Thyroid gland (tissue), 4 donors: Measurements from ENCODE around the gene QPCT. TPM values are rescaled to one million over a fixed set of nuclear protein-coding genes. Genes with fewer than 3 reads are reported as not detected.

Source experiments
- DNase-seq, 2 donors: peaks; one replicate each; pipeline ENCODE4 v3.0.0-alpha.2; 2019
- H3K27ac ChIP-seq, 3 donors: fragments of 200-600 bp; sonication (generic); 1 replicate in 2 of 3; 2 replicates in 1 of 3; pipeline ENCODE4 v1.5.1; 2016 to 2019; ENCODE audit warnings: mild to moderate bottlenecking in 1 of 3, moderate library complexity in 1 of 3
- H3K27me3 ChIP-seq: fragments of 200-600 bp; sonication (generic); one replicate; pipeline ENCODE4 v1.5.1; 2019
- H3K36me3 ChIP-seq, 2 donors: fragments of 200-600 bp; sonication (generic); one replicate each; pipeline ENCODE4 v1.5.1; 2016 to 2019
- H3K4me1 ChIP-seq, 2 donors: fragments of 200-600 bp; sonication (generic); one replicate each; pipeline ENCODE4 v1.5.1; 2017 to 2019
- H3K4me3 ChIP-seq, 3 donors: fragments of 200-600 bp; sonication (generic); replicated peaks in 1 of 3; 1 replicate in 2 of 3; 2 replicates in 1 of 3; pipeline ENCODE4 v1.5.1; 2016; ENCODE audit warnings: mild to moderate bottlenecking in 1 of 3
- H3K9me3 ChIP-seq: fragments of 200-600 bp; sonication (generic); one replicate; pipeline ENCODE4 v1.5.1; 2017
- POLR2A ChIP-seq, 2 donors: fragments of 450-650 bp; IDR thresholded peaks; one replicate each; pipeline ENCODE4 v1.6.1; 2017; ENCODE audit warnings: antibody characterized with exemption in 2 of 2, mild to moderate bottlenecking in 2 of 2, moderate library complexity in 1 of 2
- whole genome bisulfite sequencing, 2 donors: methylation state at CpG; one replicate each; pipeline ENCODE4 v1.1.5; 2017; 5-methylcytosine and 5-hydroxymethylcytosine counted together
- intact Hi-C: fragments of 100-400 bp; cut with DNase I; formaldehyde crosslinking; loops from one replicate; pipeline ENCODE4 v1.15.1; 2023
- total RNA-seq, 4 donors: library from RNA; depleted of rRNA; stranded (reverse); fragments of >200 nt; gene quantifications; one replicate each; pipeline ENCODE4 v1.2.3, GENCODE V29; 2016
- TF ChIP-seq, protein P1 (sequence below), 6 experiments: fragments of 200-600 bp in 3 of 6; fragments of 450-650 bp in 3 of 6; sonication (generic) in 3 of 6; IDR thresholded peaks; one replicate each; pipeline ENCODE4 v1.5.1; 2016 to 2019; ENCODE audit warnings: antibody characterized with exemption in 6 of 6, mild to moderate bottlenecking in 2 of 6, inconsistent platforms in 1 of 6, moderate library complexity in 1 of 6

QPCT gene
- total RNA-seq, 4 donors from 2014 or later, result 1.0 to 6.0 (median 4.3) TPM

DNA sequence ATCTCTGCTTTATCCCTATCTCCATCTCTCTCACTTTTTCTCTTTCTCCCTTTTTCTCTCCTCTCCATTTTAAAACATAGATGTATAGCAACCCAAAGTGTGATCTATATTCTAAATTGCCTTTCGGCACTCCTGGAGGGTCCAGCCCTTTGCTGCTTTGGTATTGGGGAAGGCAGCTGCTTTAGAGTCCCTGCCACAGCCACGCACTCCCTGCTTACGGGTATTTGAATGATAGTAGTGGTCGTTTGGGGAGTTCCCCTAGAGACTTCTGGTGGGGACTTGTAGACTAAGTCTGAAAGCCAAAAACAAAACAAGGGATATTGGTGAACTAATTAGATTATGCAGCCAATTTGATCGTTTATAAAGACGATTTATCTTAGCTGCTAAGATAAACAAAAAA, 11.9 kb downstream of the QPCT start:
- Histone ChIP-seq H3K4me1 (no peaks in the 10 kb centered on the region), H3K4me3 (no peak overlapping the region), H3K36me3 (no peaks in the 10 kb centered on the region), H3K27me3 (no peaks in the 10 kb centered on the region), H3K27ac (no peak overlapping the region), H3K9me3 (no peaks in the 10 kb centered on the region)
- DNase-seq, result no peak
- intact Hi-C loops, result no loop called here
- WGBS, 2 donors, result 79 to 80% methylated on average over 6 of the region's 6 CpGs
- TF ChIP-seq, protein P1, sequence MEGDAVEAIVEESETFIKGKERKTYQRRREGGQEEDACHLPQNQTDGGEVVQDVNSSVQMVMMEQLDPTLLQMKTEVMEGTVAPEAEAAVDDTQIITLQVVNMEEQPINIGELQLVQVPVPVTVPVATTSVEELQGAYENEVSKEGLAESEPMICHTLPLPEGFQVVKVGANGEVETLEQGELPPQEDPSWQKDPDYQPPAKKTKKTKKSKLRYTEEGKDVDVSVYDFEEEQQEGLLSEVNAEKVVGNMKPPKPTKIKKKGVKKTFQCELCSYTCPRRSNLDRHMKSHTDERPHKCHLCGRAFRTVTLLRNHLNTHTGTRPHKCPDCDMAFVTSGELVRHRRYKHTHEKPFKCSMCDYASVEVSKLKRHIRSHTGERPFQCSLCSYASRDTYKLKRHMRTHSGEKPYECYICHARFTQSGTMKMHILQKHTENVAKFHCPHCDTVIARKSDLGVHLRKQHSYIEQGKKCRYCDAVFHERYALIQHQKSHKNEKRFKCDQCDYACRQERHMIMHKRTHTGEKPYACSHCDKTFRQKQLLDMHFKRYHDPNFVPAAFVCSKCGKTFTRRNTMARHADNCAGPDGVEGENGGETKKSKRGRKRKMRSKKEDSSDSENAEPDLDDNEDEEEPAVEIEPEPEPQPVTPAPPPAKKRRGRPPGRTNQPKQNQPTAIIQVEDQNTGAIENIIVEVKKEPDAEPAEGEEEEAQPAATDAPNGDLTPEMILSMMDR (IDR thresholded peaks at IDR 0.05), result no peak
- no peak for TF ChIP-seq POLR2A (IDR thresholded peaks at IDR 0.05)

DNA sequence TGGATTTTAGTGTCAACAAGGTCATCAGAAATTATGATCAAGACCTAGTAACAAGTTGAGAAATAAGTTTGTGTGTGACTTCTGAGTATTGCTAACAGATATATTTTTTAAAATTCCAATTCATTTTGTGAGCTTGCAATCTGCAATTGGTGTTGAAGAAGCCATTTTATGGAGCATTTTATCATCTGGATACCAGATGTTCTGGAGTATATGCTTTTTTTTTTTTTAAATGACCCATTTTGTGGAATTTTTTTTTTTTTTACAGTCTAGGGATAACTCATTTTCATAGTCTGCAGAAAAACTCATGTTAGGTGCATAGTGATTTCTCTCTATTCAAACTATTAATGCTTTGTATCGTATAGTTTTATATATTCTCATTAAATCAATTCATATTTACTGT, 12.6 kb downstream of the QPCT start:
- WGBS, 2 donors, result 90 to 95% methylated on average over 1 of the region's 1 CpG
- Histone ChIP-seq H3K4me3 (no peak overlapping the region), H3K9me3 (no peaks in the 10 kb centered on the region), H3K27ac (no peak overlapping the region), H3K36me3 (no peaks in the 10 kb centered on the region), H3K27me3 (no peaks in the 10 kb centered on the region), H3K4me1 (no peaks in the 10 kb centered on the region)
- no peak for DNase-seq
- intact Hi-C loops, result no loop called here
- TF ChIP-seq, protein P1 (IDR thresholded peaks at IDR 0.05), result no peak
- TF ChIP-seq POLR2A (IDR thresholded peaks at IDR 0.05), result no peak

DNA sequence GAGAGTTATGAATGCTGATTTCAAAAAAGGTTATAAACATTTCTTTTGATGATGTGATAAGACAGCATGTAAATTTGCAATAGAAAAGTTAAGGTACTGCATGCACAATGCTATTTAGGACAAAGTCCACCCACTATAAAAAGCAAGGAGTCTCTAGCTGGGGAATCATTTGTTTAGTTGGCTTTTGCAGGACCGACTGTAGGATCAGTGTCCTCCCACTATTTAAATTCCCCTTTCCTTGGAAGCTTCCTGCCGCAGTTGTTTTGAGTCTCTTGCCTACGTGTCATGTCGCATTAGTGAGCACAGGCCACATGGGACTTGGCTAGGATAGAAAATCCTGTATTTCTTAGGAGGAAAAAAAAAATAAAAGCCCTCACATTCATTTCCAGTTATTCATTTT, 13.1 kb downstream of the QPCT start:
- 67 to 69% methylated on average over 4 of the region's 4 CpGs for WGBS, 2 donors

DNA sequence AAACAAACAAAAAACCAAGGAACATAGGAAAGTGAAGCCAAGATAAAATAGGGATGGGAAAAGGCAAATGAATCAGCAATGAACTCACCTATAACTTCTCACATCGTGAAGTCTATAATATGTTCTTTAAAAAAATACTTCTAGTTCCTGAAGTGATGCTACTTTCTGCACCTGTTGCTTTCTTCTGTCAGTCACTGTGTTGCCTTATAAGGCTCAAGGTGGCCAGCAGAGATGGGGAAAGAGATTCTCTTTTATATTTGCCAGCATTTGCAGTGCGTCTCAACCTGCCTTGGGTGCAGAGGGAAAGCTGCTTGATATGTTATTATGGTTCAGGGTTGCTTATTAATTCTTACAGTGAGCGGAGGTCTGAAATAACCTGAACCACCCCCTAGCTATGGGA, 14.0 kb downstream of the QPCT start:
- no peak for DNase-seq
- 96 to 99% methylated on average over 3 of the region's 3 CpGs for WGBS, 2 donors
- H3K9me3 ChIP-seq, result no peaks in the 10 kb centered on the region
- H3K4me1 ChIP-seq, result no peaks in the 10 kb centered on the region
- intact Hi-C loops, result no loop called here
- TF ChIP-seq, protein P1 (IDR thresholded peaks at IDR 0.05), result no peak
- TF ChIP-seq POLR2A (IDR thresholded peaks at IDR 0.05), result no peak
- no peaks in the 10 kb centered on the region for H3K27me3 ChIP-seq
- no peak overlapping the region for H3K27ac ChIP-seq
- no peak overlapping the region for H3K4me3 ChIP-seq
- H3K36me3 ChIP-seq, result no peaks in the 10 kb centered on the region

More for the DNA sequence above, 13.1 kb downstream of the QPCT start:
- Histone ChIP-seq H3K9me3 (no peaks in the 10 kb centered on the region), H3K36me3 (no peaks in the 10 kb centered on the region), H3K4me3 (no peak overlapping the region), H3K4me1 (no peaks in the 10 kb centered on the region), H3K27me3 (no peaks in the 10 kb centered on the region), H3K27ac (no peak overlapping the region)
- intact Hi-C loops, result no loop called here
- no peak for DNase-seq
- TF ChIP-seq, protein P1 (IDR thresholded peaks at IDR 0.05), result no peak
- TF ChIP-seq POLR2A (IDR thresholded peaks at IDR 0.05), result no peak

DNA sequence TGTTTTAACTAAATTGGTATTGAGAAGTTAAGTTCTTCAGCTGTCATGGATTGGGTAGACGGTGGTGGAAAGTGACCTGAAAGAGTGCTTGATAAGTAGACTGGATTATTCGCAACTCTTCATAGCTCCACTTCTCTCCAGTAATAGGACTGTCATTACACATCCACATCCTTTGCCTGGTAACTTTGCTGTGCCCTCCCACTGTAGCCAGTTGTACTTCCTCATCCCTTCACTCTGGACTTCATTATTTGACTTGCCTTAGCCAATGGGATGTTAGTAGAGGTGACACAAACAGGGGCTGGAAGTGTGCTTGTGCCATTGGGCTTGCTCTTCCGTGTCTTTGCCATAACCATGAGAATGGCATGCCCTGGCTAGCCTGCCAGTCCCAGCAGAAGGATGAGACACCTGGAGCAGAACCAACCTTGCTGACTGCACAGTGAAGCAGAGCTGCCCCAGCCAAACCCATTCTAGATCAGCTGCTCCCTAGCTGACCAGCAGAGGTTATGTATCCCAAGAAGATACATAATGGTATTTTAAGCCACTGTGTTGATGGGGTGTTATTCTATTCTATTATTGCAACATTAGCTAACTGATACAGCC, 16.9 kb downstream of the QPCT start:
- Histone ChIP-seq H3K9me3 (no peaks in the 10 kb centered on the region), H3K27me3 (no peaks in the 10 kb centered on the region), H3K36me3 (no peaks in the 10 kb centered on the region), H3K27ac (no peak overlapping the region), H3K4me1 (no peaks in the 10 kb centered on the region), H3K4me3 (no peak overlapping the region)
- TF ChIP-seq, protein P1 (IDR thresholded peaks at IDR 0.05), result no peak
- TF ChIP-seq POLR2A (IDR thresholded peaks at IDR 0.05), result no peak
- WGBS, 2 donors, result 94 to 97% methylated on average over 3 of the region's 3 CpGs
- DNase-seq, result no peak
- intact Hi-C loops, result no loop called here
